Fibroblast of villous mesenchyme (primary cell): ENCODE data around the gene PKHD1. TPM values are rescaled to one million over a fixed set of nuclear protein-coding genes. Genes with fewer than 3 reads are reported as not detected.

Experiments used
- DNase-seq: peaks from one replicate; pipeline ENCODE4 v3.0.0-alpha.2; 2010; ENCODE audit warnings: low read depth
- H3K4me3 ChIP-seq: 2 replicates; pipeline ENCODE4 v1.5.1; 2011; ENCODE audit warnings: low read depth, mild to moderate bottlenecking, low read length
- total RNA-seq: library from RNA; depleted of rRNA; stranded (reverse); fragments of >200 nt; gene quantifications from 2 replicates; pipeline ENCODE4 v1.2.3, GENCODE V29; 2012
- TF ChIP-seq, protein P1 (sequence below): IDR thresholded peaks from 2 replicates; pipeline ENCODE4 v1.5.1; 2012; ENCODE audit warnings: low read depth, mild to moderate bottlenecking, low read length; ENCODE audit not compliant: insufficient read depth

The PKHD1 gene
- total RNA-seq, 1 donor: not detected

GRCh38 chr6:52123251-52123650 is 35.8 kb upstream of the PKHD1 start:
- H3K4me3 ChIP-seq: no peak overlapping the region
- no peak for DNase-seq
- TF ChIP-seq, protein P1, sequence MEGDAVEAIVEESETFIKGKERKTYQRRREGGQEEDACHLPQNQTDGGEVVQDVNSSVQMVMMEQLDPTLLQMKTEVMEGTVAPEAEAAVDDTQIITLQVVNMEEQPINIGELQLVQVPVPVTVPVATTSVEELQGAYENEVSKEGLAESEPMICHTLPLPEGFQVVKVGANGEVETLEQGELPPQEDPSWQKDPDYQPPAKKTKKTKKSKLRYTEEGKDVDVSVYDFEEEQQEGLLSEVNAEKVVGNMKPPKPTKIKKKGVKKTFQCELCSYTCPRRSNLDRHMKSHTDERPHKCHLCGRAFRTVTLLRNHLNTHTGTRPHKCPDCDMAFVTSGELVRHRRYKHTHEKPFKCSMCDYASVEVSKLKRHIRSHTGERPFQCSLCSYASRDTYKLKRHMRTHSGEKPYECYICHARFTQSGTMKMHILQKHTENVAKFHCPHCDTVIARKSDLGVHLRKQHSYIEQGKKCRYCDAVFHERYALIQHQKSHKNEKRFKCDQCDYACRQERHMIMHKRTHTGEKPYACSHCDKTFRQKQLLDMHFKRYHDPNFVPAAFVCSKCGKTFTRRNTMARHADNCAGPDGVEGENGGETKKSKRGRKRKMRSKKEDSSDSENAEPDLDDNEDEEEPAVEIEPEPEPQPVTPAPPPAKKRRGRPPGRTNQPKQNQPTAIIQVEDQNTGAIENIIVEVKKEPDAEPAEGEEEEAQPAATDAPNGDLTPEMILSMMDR: no peak

GRCh38 chr6:52117352-52117751 is 29.9 kb upstream of the PKHD1 start:
- TF ChIP-seq, protein P1: no peak
- no peak for DNase-seq
- H3K4me3 ChIP-seq: no peak overlapping the region

GRCh38 chr6:52116605-52116948 is 29.2 kb upstream of the PKHD1 start:
- no peak overlapping the region for H3K4me3 ChIP-seq
- no peak for DNase-seq
- TF ChIP-seq, protein P1: no peak

- TF ChIP-seq, protein P1: no peak
- no peak overlapping the region for H3K4me3 ChIP-seq
Observed at GRCh38 chr6:52115891-52116604, 28.6 kb upstream of the PKHD1 start.

DNA sequence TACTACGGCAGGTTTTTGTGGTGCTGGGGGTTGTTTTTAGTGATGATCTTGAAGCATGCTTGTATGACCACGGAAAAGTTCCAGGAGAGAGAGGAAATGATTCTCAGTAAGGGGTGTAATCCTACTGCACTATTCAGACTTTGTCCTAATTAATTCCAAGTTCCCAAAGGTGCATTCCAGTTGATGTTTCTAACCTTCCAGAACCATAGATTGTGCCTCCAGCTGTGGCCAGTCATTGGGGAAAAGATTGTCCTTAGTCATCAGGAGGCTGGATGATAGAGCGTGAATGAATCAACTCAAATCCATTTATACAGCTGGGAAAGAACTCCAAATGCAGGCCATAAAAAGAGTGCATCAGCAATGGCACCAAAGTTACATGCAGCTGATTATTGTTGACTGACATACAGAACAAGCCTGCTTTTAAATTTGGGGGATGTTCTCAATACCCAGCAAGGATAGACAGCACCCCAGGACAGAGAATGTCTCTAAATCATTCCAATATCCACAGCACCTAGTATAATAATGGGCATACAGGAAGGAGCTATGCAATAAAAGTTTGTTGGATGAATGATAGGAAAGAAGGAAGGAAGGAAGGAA is 27.8 kb upstream of the PKHD1 start:
- H3K4me3 ChIP-seq: no peak overlapping the region
- no peak for DNase-seq
- TF ChIP-seq, protein P1: no peak

More at GRCh38 chr6:52115891-52116604, 28.6 kb upstream of the PKHD1 start:
- no peak for DNase-seq

- TF ChIP-seq, protein P1: no peak
- no peak overlapping the region for H3K4me3 ChIP-seq
- no peak for DNase-seq
Observed at GRCh38 chr6:52109171-52109571, 21.8 kb upstream of the PKHD1 start.
